Measurements from ENCODE around the gene CKS1B.
"Not testable (repeated sequence)": the region's sequence is repeated elsewhere in the genome, so short reads cannot be mapped to it uniquely, and the experiment has no call there.

CKS1B gene

GRCh38 chr1:154987326-154987725 lies 12.8 kb downstream of the CKS1B start:
- no peak for DNase-seq (ENCODE audit: low read depth)

GRCh38 chr1:154988058-154988954 lies 13.8 kb downstream of the CKS1B start:
- DNase-seq (ENCODE audit: low read depth), result no peak

- no peak for DNase-seq (ENCODE audit: low read depth)
These were observed 14.8 kb downstream of the CKS1B start for GRCh38 chr1:154989195-154989860.

DNA sequence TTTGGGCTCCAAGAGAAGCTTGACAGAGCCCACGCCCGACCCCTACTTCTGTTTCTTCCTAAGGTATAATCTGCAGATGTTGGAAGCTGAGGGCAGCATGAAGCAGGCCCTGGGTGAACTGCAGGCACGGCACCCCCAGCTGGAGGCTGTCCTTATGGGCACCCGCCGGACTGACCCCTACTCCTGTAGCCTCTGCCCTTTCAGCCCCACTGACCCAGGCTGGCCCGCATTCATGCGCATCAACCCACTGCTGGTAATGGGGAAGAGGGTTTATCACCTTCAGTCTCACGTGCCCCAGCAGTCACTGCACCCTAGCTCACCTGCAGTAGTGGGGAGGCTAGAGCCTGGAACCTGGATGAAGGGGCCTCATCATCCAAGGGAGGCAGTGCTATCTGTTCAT lies 15.8 kb downstream of the CKS1B start:
- no peak for DNase-seq (ENCODE audit: low read depth)

GRCh38 chr1:154992721-154993571 lies 18.5 kb downstream of the CKS1B start:
- no peak for DNase-seq (ENCODE audit: low read depth)

GRCh38 chr1:154993572-154994268 lies 19.2 kb downstream of the CKS1B start, which contains the start of gene LENEP:
Gene LENEP (plus strand): TSS chr1:154993586. CDS start chr1:154993608, 22 bp downstream.
- DNase-seq (ENCODE audit: low read depth), result no peak

DNA sequence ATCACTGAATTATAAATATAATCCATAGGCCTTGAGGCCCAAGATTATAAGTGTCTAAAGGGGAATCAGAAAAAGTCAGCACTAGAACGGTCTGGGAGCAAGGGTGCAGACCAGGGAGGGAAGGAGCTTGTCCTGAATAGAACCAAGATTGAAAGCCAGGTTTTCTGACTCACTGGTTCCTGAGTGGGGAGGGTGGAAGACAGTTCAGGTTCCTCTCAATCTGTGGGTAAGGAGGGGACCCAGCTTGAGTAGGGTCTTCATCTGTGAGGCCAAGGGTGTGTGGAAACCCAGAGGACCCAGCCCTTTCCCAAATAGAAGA lies 19.7 kb downstream of the CKS1B start:
- DNase-seq (ENCODE audit: low read depth), result no peak

GRCh38 chr1:154994591-154994990 lies 20.1 kb downstream of the CKS1B start:
- DNase-seq (ENCODE audit: low read depth), result no peak

DNA sequence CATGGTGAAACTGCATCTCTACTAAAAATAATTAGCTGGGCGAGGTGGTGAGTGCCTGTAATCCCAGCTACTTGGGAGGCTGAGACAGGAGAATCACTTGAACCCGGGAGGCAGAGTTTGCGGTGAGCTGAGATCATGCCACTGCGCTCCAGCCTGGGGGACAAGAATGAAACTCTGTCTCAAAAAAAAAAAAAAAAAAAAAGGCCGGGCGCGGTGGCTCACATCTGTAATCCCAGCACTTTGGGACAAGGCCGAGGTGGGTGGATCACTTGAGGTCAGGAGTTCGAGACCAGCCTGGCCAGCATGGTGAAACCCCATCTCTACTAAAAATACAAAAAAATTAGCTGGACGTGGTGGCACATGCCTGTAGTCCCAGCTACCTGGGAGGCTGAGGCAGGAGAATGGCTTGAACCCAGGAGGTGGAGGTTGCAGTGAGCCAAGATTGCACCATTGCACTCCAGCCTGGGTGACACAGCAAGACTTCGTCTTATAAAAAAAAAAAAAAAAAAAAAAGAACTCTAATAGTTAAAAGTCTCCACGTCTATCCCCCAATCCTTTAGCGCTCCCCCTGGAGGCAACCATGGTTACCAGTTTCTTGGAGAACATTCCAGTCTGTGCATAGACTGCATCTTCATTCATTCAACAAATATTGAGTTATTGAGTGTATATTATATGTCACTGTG lies 21.0 kb downstream of the CKS1B start:
- not testable (repeated sequence) for DNase-seq (ENCODE audit: low read depth)

DNA sequence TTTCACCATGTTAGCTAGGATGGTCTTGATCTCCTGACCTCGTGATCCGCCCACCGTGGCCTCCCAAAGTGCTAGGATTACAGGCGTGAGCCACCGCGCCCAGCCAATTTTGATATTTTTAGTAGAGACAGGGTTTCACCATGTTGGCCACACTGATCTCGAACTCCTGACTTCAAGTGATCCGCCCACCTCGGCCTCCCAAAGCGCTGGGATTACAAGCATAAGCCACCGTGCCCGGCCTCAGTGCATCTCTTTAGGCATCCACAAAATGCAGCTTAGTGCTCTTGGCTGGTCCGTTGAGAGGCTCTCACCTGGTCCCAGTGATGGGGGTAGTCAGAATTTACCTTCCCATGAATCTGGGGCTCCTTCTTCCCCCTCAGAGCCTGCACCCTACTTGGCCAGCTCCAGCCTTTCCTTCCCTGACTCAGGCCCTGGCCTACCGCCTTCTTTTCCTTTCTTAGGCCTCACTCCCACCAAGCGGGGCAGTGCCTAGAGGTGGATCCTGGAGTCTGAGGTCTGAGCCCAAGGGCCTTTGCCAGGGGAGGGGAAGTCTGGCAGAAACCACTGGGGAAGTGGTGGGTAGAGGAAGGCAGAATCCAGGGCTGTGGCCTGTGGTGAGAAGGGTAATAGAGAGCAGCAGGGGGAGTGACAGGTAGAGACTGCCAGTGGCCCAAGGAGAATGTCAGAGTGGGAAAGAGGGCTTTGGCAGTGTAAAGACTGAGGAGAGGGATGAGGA lies 22.7 kb downstream of the CKS1B start:
- no peak for DNase-seq (ENCODE audit: low read depth)

GRCh38 chr1:154998201-154998780 lies 23.8 kb downstream of the CKS1B start:
- no peak for DNase-seq (ENCODE audit: low read depth)

DNA sequence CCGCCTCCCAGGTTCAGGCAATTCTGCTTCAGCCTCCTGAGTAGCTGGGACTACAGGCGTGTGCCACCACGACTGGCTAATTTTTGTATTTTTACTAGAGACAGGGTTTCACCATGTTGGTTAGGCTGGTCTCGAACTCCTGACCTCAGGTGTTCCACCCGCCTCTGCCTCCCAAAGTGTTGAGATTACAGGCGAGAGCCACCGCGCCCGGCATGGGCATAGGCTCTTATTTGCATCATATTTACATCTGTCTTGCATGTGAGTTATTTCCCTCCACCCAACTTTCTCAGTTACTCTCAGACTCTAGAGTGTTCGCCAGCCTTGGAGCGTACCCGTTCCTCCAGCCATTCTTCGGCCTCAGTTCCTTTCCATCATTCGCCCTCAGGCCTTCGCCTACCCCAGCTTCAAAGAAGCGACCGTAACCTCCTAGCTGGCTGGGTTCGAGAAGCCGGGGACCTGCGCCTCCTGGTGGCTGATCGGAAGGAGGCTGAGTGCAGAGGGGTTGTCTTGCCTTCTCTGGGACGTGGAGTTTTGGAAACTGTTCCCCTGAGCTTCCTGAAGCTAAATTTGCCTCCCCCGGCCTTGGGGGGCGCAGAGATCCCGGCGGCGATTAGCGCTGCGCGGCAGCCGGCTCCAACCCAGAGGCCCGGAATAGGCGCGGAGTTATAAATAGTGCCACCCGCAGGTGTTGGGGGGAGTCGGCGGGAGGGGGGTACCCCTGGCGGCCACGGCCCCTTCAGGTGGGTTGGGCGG lies 24.5 kb downstream of the CKS1B start:
- no peak for DNase-seq (ENCODE audit: low read depth)

GRCh38 chr1:154999571-155000410 lies 25.3 kb downstream of the CKS1B start:
- DNase-seq (ENCODE audit: low read depth), result no peak

DNA sequence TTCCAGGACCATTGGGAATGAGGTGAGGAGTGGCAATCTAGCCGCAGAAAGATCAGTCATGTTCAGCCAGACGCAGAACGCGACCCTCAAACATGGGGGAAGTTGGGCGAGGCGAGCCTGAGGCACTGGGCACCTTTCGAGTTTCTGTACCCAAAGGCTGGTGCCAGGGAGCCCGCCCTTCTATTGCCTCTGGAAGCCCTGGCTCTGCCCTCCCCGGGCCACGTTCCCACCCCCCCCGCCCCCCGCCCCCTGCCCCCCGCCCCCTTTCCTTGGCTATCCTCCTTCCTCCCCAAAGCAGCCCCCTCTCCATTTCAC lies 25.9 kb downstream of the CKS1B start:
- no peak for DNase-seq (ENCODE audit: low read depth)

GRCh38 chr1:155000726-155001424 lies 26.4 kb downstream of the CKS1B start:
- DNase-seq (ENCODE audit: low read depth), result no peak

- DNase-seq (ENCODE audit: low read depth), result no peak
These were observed 26.9 kb downstream of the CKS1B start for GRCh38 chr1:155001425-155001674.

DNA sequence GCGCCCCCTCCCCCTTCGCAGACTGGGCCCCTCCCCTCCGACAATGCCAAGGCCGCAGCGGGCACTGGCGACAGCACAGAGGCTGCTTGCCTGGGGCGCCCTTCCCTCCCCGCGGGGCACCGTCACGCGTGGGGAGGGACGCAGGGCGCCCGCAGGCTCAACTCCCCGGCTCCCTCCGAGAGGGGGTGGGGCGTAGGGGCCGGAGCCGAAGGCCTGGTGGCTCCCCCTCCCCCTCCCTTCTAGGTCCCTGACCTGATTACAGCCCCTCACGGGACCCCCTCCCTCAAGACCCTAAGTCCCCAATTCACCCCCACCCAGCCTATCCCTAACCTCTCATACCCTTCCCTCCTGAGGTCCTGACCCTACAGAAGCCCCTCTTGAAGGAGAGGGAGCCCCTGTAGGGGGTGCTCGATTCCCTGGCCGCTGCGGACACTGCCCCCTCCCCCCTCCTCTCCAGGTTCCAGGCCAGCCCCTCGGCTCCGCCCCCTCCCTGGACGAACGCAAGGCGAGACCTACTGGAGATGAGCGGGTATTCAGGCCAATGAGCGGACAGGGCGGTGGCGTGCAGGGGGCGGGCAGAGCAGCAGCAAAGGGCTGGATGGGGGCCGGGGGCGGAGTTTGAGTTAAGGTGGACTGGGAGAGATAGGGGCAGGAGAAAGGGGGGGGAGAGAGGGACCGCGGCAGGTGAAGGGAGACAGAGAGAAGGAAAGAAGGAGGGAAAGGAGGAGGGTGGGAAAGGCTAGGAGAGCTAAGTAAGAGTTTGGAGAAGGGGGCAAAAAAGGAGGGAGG lies 27.4 kb downstream of the CKS1B start:
- peak; percentile 85 for DNase-seq (ENCODE audit: low read depth)
